ENCODE results near the gene RBP4. TPM values are rescaled to one million over a fixed set of nuclear protein-coding genes. Genes with fewer than 3 reads are reported as not detected.

RBP4 gene
- total RNA-seq, 1 donor from 2014 or later = not detected

GRCh38 chr10:93542358-93542791 lies 58.7 kb downstream of the RBP4 start:
- peak; percentile 58 for DNase-seq
- Mint-ChIP-seq H3K9me3 (ENCODE audit: unreplicated experiment) (no peaks in the 10 kb centered on the region), H3K36me3 (ENCODE audit: unreplicated experiment) (no peaks in the 10 kb centered on the region), H3K4me1 (ENCODE audit: low read depth, unreplicated experiment) (peaks cover 7% of the 10 kb centered on the region), H3K27ac (ENCODE audit: unreplicated experiment) (peak overlapping the region; percentile 85), H3K27me3 (ENCODE audit: unreplicated experiment) (no peaks in the 10 kb centered on the region), H3K4me3 (ENCODE audit: unreplicated experiment) (peak overlapping the region; percentile 44)
- TF ChIP-seq CTCF (IDR thresholded peaks at IDR 0.05; ENCODE audit: partially characterized antibody, unreplicated experiment) = peak; percentile 51

Other genes with a start within 250 kb of the RBP4 start
- gene MYOF, start 118.9 kb downstream of the RBP4 start, total RNA-seq (ENCODE audit: unreplicated experiment) = 0.42 TPM
- gene CEP55, start 104.6 kb downstream of the RBP4 start, total RNA-seq (ENCODE audit: unreplicated experiment) = 6.0 TPM
- gene FFAR4, start 34.6 kb downstream of the RBP4 start, total RNA-seq (ENCODE audit: unreplicated experiment) = not detected
- not detected for gene PDE6C, start 11.3 kb upstream of the RBP4 start, total RNA-seq (ENCODE audit: unreplicated experiment)
- 17.7 TPM for gene FRA10AC1, start 101.4 kb upstream of the RBP4 start, total RNA-seq (ENCODE audit: unreplicated experiment)
- 174 TPM for gene LGI1, start 156.7 kb upstream of the RBP4 start, total RNA-seq (ENCODE audit: unreplicated experiment)

Data from glutamatergic neuron (in vitro differentiated cells).